ENCODE data around the gene PRDM11. TPM values are rescaled to one million over a fixed set of nuclear protein-coding genes. Genes with fewer than 3 reads are reported as not detected.

Gene PRDM11
- total RNA-seq, 1 donor from 2014 or later: 17.3 TPM

- intact Hi-C loops (cut with DNase I): no loop called here
- DNase-seq (no peak), ATAC-seq (ENCODE audit: poor library complexity) (no peak)
Measured at GRCh38 chr11:45181889-45182550, 35.6 kb downstream of the PRDM11 start.

GRCh38 chr11:45182902-45183301 is 36.5 kb downstream of the PRDM11 start:
- ATAC-seq (ENCODE audit: poor library complexity) (no peak), DNase-seq (no peak)

GRCh38 chr11:45184640-45185039 is 38.2 kb downstream of the PRDM11 start:
- ATAC-seq (ENCODE audit: poor library complexity) (no peak), DNase-seq (no peak)
- intact Hi-C loops (cut with DNase I): no loop called here

More at GRCh38 chr11:45182902-45183301, 36.5 kb downstream of the PRDM11 start:
- intact Hi-C loops (cut with DNase I): no loop called here

- DNase-seq (no peak), ATAC-seq (ENCODE audit: poor library complexity) (no peak)
- intact Hi-C loops (cut with DNase I): no loop called here
Measured at GRCh38 chr11:45185228-45185729, 38.8 kb downstream of the PRDM11 start.

GRCh38 chr11:45187375-45187774 is 40.9 kb downstream of the PRDM11 start:
- intact Hi-C loops (cut with DNase I): no loop called here
- ATAC-seq (ENCODE audit: poor library complexity) (no peak), DNase-seq (no peak)

GRCh38 chr11:45188127-45188526 is 41.7 kb downstream of the PRDM11 start:
- no peak for ATAC-seq (ENCODE audit: poor library complexity)
- DNase-seq: no peak
- intact Hi-C loops (cut with DNase I): no loop called here

GRCh38 chr11:45189230-45189629 is 42.8 kb downstream of the PRDM11 start:
- no peak for ATAC-seq (ENCODE audit: poor library complexity)
- no peak for DNase-seq
- intact Hi-C loops (cut with DNase I): no loop called here

- DNase-seq (peak; percentile 67), ATAC-seq (ENCODE audit: poor library complexity) (peak; percentile 87)
- intact Hi-C loops (cut with DNase I): no loop called here
Measured at GRCh38 chr11:45193695-45194094, 47.3 kb downstream of the PRDM11 start.

- ATAC-seq (ENCODE audit: poor library complexity): no peak
- no peak for DNase-seq
- intact Hi-C loops (cut with DNase I): no loop called here
Measured at GRCh38 chr11:45204761-45205160, 58.3 kb downstream of the PRDM11 start.

GRCh38 chr11:45205978-45206377 is 59.5 kb downstream of the PRDM11 start:
- ATAC-seq (ENCODE audit: poor library complexity): no peak
- intact Hi-C loops (cut with DNase I): no loop called here
- no peak for DNase-seq

GRCh38 chr11:45208135-45208534 is 61.7 kb downstream of the PRDM11 start:
- intact Hi-C loops (cut with DNase I): no loop called here
- no peak for ATAC-seq (ENCODE audit: poor library complexity)
- no peak for DNase-seq

- intact Hi-C loops (cut with DNase I): no loop called here
- peak; percentile 1 for ATAC-seq (ENCODE audit: poor library complexity)
Measured at GRCh38 chr11:45209000-45209879, 62.8 kb downstream of the PRDM11 start.

GRCh38 chr11:45209891-45210699 is 63.7 kb downstream of the PRDM11 start:
- ATAC-seq (ENCODE audit: poor library complexity): peak; percentile 95
- intact Hi-C loops (cut with DNase I): no loop called here
- DNase-seq: peak; percentile 95

More at GRCh38 chr11:45209000-45209879, 62.8 kb downstream of the PRDM11 start:
- no peak for DNase-seq

- intact Hi-C loops (cut with DNase I): no loop called here
- DNase-seq (no peak), ATAC-seq (ENCODE audit: poor library complexity) (no peak)
Measured at GRCh38 chr11:45210846-45211245, 64.4 kb downstream of the PRDM11 start.

- intact Hi-C loops (cut with DNase I): no loop called here
- no peak for ATAC-seq (ENCODE audit: poor library complexity)
- DNase-seq: no peak
Measured at GRCh38 chr11:45211732-45212131, 65.3 kb downstream of the PRDM11 start.

- DNase-seq: no peak
- intact Hi-C loops (cut with DNase I): no loop called here
- ATAC-seq (ENCODE audit: poor library complexity): no peak
Measured at GRCh38 chr11:45212566-45213315, 66.3 kb downstream of the PRDM11 start.

GRCh38 chr11:45213316-45213665 is 66.9 kb downstream of the PRDM11 start:
- DNase-seq (no peak), ATAC-seq (ENCODE audit: poor library complexity) (no peak)
- intact Hi-C loops (cut with DNase I): no loop called here

GRCh38 chr11:45213717-45214116 is 67.3 kb downstream of the PRDM11 start:
- no peak for DNase-seq
- intact Hi-C loops (cut with DNase I): no loop called here

More at GRCh38 chr11:45213717-45214116, 67.3 kb downstream of the PRDM11 start:
- ATAC-seq (ENCODE audit: poor library complexity): no peak

Data from Right ventricle myocardium superior (tissue), 1 donor.